HG02642 (cell line): ENCODE data around the gene PLIN5.

Experiments used
- ATAC-seq: cut with Tn5 transposase; IDR thresholded peaks from one replicate; pipeline ENCODE4 v1.9.1; 2021; ENCODE audit warnings: mild to moderate bottlenecking; ENCODE audit not compliant: unreplicated experiment, poor library complexity

Gene PLIN5

GRCh38 chr19:4493929-4494690 is 40.9 kb downstream of the PLIN5 start:
- no peak for ATAC-seq

GRCh38 chr19:4493104-4493928 is 41.7 kb downstream of the PLIN5 start:
- no peak for ATAC-seq

GRCh38 chr19:4492337-4493103 is 42.5 kb downstream of the PLIN5 start:
- no peak for ATAC-seq

- ATAC-seq = no peak
These were observed 43.6 kb downstream of the PLIN5 start for GRCh38 chr19:4491446-4491845.

- ATAC-seq = no peak
These were observed 46.5 kb downstream of the PLIN5 start for GRCh38 chr19:4488496-4488895.

GRCh38 chr19:4487572-4487971 is 47.5 kb downstream of the PLIN5 start:
- no peak for ATAC-seq

GRCh38 chr19:4483385-4483784 is 51.6 kb downstream of the PLIN5 start:
- no peak for ATAC-seq

GRCh38 chr19:4482721-4483364 is 52.2 kb downstream of the PLIN5 start:
- ATAC-seq = no peak

- ATAC-seq = no peak
These were observed 57.8 kb downstream of the PLIN5 start for GRCh38 chr19:4477034-4477801.

GRCh38 chr19:4474514-4475022 is 60.5 kb downstream of the PLIN5 start:
- no peak for ATAC-seq

GRCh38 chr19:4473763-4474513 is 61.1 kb downstream of the PLIN5 start:
- ATAC-seq = no peak

- no peak for ATAC-seq
These were observed 61.8 kb downstream of the PLIN5 start for GRCh38 chr19:4473011-4473762.
